ENCODE data around the gene TRMU.
"Not testable (repeated sequence)": the region's sequence is repeated elsewhere in the genome, so short reads cannot be mapped to it uniquely, and the experiment has no call there.

Gene TRMU

GRCh38 chr22:46387748-46388147 is 52.2 kb downstream of the TRMU start:
- DNase-seq (ENCODE audit: low read depth): no peak

- no peak for DNase-seq (ENCODE audit: low read depth)
These were observed 53.1 kb downstream of the TRMU start for GRCh38 chr22:46388647-46389046.

- DNase-seq (ENCODE audit: low read depth): no peak
These were observed 53.6 kb downstream of the TRMU start for GRCh38 chr22:46389081-46389480.

DNA sequence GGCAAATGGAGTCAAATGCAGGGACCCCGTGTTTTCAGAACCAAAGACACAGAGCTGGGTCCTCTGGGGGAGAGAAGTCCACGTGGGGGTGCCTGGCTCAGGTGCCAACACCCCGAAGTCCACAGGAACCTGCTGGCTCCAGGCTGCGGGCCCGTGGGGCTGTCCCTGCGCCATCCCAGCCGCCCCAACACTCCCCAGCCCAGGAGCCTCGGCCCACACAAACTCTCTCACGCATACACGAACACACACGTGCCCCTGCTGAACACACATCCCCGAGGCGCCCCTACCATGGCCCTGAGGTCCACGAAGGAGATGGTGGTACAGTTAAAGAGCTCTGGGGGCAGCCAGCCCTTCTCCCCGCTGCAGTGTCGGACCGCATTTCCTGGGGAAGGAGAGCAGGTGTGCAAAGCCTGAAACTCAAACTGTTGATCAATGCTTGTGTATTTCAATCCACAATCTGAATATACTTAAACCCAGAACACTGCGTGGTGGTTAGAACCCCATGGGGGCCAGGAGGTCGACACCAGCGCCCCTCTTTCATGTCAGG is 54.7 kb downstream of the TRMU start:
- DNase-seq (ENCODE audit: low read depth): no peak

DNA sequence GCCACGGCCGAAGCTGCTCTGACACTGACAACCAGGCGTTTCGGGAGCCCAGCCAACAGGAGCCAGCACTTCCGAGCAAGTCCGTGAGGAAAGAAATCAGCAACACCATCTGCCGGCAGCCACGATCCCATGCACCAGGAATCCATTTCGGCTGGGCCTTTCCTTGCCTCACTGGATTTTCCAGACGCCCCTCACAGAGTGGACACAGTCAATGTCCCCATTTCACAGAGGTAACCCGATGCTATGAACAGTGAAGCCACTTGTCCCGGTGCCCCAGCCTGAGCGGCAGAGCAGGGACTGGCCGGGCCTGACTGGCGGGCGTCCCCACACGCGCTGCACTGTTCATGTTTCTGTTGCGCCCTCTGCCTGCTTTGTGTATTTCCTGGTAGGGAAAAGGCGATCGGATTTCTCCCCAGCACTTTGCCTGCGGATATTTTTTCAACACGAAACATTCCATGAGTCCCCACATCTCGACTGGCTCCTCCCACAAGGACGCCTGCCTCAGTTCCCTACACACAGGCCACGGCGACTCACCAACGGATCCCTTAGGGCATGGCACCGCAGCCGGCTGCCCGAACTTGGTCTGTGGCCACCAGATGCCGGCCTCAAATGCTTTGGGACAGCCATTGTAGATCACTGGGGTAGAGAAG is 55.3 kb downstream of the TRMU start:
- no peak for DNase-seq (ENCODE audit: low read depth)

- DNase-seq (ENCODE audit: low read depth): no peak
These were observed 56.1 kb downstream of the TRMU start for GRCh38 chr22:46391486-46392136.

DNA sequence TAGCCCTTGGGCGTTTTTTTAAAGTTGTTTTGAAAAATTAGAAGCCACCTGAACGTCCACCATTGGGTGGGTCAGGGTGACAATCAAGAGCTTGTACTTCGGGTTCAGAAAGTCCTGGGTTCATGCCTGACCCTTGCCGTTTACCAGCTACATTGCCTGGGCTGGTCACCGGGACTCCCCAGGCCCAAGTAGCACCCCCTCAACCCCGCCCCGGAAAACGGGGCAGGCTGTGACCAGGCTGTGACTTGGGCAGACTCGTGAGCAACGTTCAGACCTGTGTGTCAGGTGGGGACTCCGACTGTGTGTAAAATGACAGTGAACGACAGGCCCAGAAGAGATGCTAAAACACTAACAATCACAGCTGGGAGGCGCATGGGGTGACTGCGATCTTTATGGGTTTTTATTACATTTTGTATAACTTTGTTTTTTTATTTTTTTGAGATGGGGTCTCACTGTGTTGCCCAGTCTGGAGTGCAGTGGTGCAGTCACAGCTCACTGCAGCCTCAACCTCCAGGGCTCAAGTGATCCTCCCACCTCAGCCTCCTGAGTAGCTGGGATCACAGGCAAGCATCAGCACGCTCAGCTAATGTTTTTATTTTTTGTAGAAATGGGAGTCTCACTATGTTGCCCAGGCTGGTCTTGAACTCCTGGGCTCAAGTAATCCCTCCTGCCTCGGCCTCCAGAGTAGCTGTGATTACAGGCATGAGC is 56.8 kb downstream of the TRMU start:
- no peak for DNase-seq (ENCODE audit: low read depth)

- DNase-seq (ENCODE audit: low read depth): no peak
These were observed 58.4 kb downstream of the TRMU start for GRCh38 chr22:46393873-46394272.

- DNase-seq (ENCODE audit: low read depth): no peak
These were observed 59.1 kb downstream of the TRMU start for GRCh38 chr22:46394622-46395021.

GRCh38 chr22:46395145-46395544 is 59.6 kb downstream of the TRMU start:
- no peak for DNase-seq (ENCODE audit: low read depth)

GRCh38 chr22:46397049-46397448 is 61.5 kb downstream of the TRMU start:
- DNase-seq (ENCODE audit: low read depth): not testable (repeated sequence)

DNA sequence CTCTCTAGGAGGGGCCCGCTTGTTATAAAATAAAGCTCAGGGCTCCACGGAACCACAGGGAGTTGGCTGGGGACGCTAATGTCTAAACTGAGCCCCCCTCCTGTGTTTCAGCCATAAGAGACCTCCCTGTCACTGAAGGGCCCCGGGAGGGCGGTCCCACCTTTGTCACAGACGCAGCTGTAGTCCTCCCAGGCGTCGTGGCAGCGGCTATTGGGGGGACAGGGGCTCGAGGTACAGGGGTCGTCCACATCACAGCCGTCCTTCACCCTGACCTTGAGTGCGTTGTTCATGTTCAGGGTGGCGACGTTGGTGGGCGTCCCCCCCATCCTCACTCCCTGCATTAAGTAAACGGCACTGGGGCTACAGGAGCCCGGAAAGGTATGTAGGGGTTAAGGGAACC is 62.0 kb downstream of the TRMU start:
- no peak for DNase-seq (ENCODE audit: low read depth)

- DNase-seq (ENCODE audit: low read depth): no peak
These were observed 62.4 kb downstream of the TRMU start for GRCh38 chr22:46397951-46398350.

DNA sequence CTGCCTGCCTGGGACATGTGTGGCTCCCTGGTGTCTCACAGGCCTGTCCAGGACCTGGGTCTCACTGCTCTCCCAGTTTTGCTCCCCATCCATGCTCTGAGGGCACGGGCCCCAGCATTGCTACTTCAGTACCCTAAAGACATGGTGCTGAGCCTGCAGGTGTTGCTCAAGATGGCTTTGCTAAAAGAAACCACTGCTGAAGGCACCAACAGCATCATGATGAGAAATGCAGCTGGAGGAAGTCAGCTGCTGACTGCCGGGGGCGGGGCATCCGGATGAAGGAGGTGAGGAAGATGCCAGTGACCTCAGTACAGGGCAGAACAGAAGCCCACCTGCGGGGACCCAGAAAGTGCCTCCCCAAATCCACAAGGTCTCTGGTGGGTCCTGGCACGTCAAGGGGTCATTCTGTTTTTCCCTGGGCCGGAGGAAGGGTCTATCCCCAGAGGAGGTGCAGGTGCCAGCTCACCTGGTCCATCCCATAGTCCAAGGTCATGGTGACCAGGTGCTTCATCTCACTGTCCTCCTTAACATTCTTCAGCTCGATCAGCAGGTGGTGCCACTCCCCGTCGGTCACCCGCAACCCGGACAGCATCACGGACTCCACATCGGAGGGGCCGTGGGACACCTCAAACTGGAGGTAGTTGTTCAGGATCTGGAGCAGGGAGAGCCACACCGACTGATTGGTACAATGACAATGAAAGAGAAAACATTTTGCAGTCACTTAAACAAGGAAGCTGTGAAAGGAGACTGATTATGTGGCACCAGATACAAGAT is 63.9 kb downstream of the TRMU start:
- no peak for DNase-seq (ENCODE audit: low read depth)

DNA sequence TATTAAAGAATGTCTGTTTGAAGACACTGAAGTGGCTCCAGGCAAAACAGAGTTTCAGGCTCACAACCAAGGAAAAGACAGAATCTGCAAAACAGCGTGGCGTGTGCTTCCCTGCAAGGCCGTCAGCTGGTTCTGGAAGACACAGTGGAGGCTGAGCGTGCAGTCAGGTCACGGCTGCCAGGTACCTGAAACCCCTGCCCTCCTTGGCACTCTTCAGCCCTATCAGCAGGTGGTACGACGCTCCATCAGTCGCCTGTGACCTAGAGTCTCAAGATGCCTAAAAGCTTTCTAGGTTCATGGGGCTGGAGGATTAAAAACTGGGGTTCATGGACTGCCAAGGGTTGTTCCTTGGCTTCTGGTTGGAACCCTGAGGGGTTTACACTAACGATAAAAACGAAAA is 65.9 kb downstream of the TRMU start:
- DNase-seq (ENCODE audit: low read depth): no peak

DNA sequence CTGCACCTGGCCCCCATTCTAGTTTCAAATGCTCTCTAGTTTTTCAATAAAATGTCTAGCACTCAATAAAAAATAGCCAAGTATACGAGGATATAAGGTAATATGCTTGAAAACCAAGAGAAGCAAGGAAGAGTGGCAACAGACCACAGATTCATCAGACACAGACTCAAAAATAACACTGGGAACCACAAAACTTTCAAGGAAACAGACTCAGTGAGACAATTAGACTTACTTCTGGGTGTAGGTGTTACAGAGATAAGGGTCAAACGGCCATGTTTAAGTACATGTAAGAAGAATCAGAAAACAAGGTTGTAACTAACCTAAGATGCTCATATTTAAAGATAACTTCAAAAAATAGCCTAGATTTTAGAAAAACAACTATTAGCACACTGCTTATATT is 67.0 kb downstream of the TRMU start:
- no peak for DNase-seq (ENCODE audit: low read depth)

- DNase-seq (ENCODE audit: low read depth): not testable (repeated sequence)
These were observed 68.4 kb downstream of the TRMU start for GRCh38 chr22:46403880-46404279.

GRCh38 chr22:46405901-46406300 is 70.4 kb downstream of the TRMU start:
- DNase-seq (ENCODE audit: low read depth): no peak

GRCh38 chr22:46406349-46406748 is 70.8 kb downstream of the TRMU start:
- no peak for DNase-seq (ENCODE audit: low read depth)

DNA sequence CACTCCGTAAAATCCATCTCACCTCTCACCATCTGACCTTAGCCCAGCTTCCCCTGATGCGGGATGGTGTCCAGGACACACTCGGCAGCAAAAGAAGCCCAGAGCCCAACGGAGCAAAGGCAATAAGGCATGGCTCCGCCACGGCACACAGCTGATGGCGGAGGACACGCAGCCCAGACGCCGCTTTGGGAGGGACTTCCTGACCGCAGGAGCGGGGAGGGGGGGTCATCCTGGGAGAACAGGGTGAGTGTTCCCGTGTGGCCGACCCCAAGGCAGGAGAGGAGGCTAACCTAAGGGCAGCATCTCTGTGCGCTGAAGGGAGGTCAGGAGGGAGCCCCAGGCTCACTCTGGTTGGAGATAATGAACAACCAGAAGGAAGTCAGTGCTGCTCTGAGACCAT is 71.3 kb downstream of the TRMU start:
- no peak for DNase-seq (ENCODE audit: low read depth)

Data from activated gamma-delta T cell treated with anti-CD3 and anti-CD28 coated beads, Interleukin-2, amount 50 U/mL, for 16 hours (primary cell).